Placental epithelial cell (primary cell): ENCODE measurements around the gene ZBTB6. TPM values are rescaled to one million over a fixed set of nuclear protein-coding genes. Genes with fewer than 3 reads are reported as not detected.

Source experiments
- small RNA-seq: library from RNA; depleted of rRNA; stranded (forward); fragments of <200 nt; gene quantifications from one replicate; pipeline ENCODE3, GENCODE V24; 2012
- total RNA-seq: library from RNA; depleted of rRNA; stranded (reverse); fragments of >200 nt; gene quantifications from 2 replicates; pipeline ENCODE4 v1.2.3, GENCODE V29; 2012

ZBTB6 gene
- 10.6 and 16.2 TPM in 2 replicates for total RNA-seq

GRCh38 chr9:122912964-122913673 lies at the start of gene ZBTB6:
ZBTB6 (minus strand) TSS chr9:122913323; CDS start chr9:122912072, 1,251 bp downstream.

DNA sequence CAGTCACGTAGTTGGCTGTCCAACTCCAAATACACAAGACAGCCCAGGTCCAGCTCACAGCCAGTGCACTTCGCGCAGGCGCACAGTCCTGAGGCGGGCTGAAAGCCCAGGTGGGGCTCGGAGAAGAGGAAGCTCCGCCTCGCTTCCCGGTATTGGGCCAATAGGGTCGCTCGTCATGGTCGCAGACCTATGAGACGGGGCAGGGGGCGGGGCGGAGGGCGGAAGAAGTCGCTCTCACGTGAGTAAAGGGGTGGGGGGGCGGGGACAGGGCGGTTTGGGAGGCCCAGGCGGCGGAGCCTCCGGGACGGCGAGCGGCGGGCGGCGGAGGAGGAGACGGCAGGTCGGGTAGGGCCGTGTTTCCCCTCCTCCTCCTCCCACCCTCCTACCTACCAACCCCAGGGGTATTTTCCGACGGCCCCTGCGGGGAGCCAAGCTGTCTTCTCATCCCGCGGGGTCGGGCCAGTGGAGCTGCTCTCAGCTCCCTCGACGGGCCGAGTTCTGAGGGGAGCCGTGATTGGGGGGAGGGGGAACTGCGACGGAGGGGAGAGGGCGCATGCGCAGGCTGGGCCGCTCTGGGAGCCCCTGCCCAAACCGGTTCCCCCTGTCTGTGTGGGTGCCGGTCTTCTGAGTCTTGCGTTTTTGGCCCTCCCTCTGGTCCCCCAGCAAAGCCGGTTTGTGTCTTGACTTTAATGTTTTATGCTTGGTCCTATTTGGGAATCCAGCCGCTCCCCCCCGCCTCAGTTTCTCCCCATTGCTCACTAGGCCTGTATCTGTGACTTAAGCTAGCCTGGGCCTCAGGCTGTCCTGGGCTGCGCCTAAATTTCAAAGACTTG lies 27.8 kb upstream of the ZBTB6 start, which contains the start of gene RABGAP1:
TSS of gene RABGAP1 (plus strand) at position 272 of the 833 bp plus-strand sequence. CDS start 16,040 bp downstream, outside the sequence.

GRCh38 chr9:122931226-122932121 lies 18.4 kb upstream of the ZBTB6 start, which contains the start of gene ZBTB26:
ZBTB26 (minus strand) TSS chr9:122931512; CDS start chr9:122919934, 11,578 bp downstream.

DNA sequence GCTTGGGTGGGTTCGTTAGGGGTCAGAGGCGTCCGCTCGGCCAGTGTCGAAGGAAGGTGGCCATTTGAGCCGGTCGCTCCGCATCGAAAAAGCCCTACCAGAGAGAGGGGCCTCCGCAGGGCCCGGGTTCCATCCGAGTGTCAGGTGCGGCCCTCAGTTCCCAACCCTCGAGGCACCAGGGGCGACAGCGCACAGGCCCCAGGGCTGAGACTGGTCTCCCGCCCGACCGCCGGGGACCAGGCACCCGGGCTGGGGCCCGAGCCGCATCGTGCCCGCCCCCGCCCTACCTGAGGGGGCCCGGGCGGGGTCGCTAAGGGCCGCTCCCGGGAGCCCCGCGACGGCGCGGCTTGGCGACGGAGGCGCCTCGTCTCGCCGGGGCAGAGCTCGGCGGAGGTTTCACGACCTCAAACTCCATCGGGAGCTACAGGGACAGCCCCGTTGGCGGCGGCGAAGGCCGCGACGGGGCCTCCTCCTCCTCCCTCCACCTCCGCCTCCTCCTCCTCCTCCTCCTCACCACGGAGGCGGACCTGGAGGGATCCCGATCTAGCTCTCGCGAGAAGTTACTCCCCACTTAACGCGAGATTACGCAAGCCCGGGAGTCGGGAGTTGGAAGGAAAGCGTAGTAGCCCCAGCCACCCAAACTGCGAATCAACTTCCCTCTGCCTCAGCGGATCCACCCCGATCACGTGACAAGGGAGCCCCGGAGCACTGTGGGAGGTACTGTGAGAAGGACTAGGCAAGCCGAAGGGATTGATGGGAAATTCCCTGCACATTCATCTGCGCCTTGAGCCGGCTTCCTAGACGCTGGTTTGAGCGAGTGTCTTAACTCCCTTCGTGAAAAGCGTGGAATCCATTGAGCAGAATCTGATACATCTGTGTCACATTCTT lies 8.1 kb downstream of the ZBTB6 start, which contains the start of gene RC3H2:
TSS of gene RC3H2 (minus strand) at position 537 of the 888 bp plus-strand sequence. CDS start 7,850 bp downstream, outside the sequence.

Small RNA genes lying within 50 kb of the gene (small RNA-seq; reads per million reads assigned to genes)
- gene RNY1P15 (not detected), gene SNORD90 (176 reads per million, percentile 99 among the genes with 10 or more reads in this experiment)

Other genes with a start within 250 kb of the ZBTB6 start
- not detected in 2 replicates for gene OR1L3, start 238.2 kb downstream of the ZBTB6 start, total RNA-seq
- not detected in 2 replicates for gene OR1L4, start 189.3 kb downstream of the ZBTB6 start, total RNA-seq
- gene OR1L6, start 171.0 kb downstream of the ZBTB6 start, total RNA-seq, result not detected in 2 replicates
- gene OR5C1, start 124.4 kb downstream of the ZBTB6 start, total RNA-seq, result not detected in 2 replicates
- gene OR1K1, start 113.2 kb downstream of the ZBTB6 start, total RNA-seq, result not detected in 2 replicates
- gene PDCL, start 84.7 kb downstream of the ZBTB6 start, total RNA-seq, result 27.9 and 33.0 TPM in 2 replicates
- gene RC3H2, start 8.0 kb downstream of the ZBTB6 start, total RNA-seq, result 35.3 and 38.3 TPM in 2 replicates
- 2.5 and 3.5 TPM in 2 replicates for gene ZBTB26, start 18.2 kb upstream of the ZBTB6 start, total RNA-seq
- gene RABGAP1, start 27.7 kb upstream of the ZBTB6 start, total RNA-seq, result 63.1 and 71.1 TPM in 2 replicates
- 1.8 and 3.5 TPM in 2 replicates for gene GPR21, start 120.3 kb upstream of the ZBTB6 start, total RNA-seq